SU-DHL-6 (cell line): Measurements from ENCODE around the gene CELSR1.

ENCODE experiments used
- CTCF ChIP-seq: fragments of 200-600 bp; sonication (generic); IDR thresholded peaks from one replicate; pipeline ENCODE4 v1.5.1; 2017; ENCODE audit warnings: antibody characterized with exemption, mild to moderate bottlenecking, low read length, moderate library complexity; ENCODE audit not compliant: insufficient read depth, poor library complexity, severe bottlenecking
- EZH2phosphoT487 ChIP-seq: fragments of 200-600 bp; sonication (generic), shearing (Covaris generic); conservative IDR thresholded peaks from 2 replicates; pipeline ENCODE4 v1.6.1; 2018; ENCODE audit warnings: mild to moderate bottlenecking, antibody characterized with exemption, low read length, moderate library complexity, mixed read lengths

GRCh38 chr22:46394622-46395021 is 142.8 kb downstream of the CELSR1 start:
- TF ChIP-seq CTCF (no peak), EZH2phosphoT487 (no peak)
